Astrocyte (in vitro differentiated cells and primary cell): ENCODE data around the gene KCNC4. TPM values are rescaled to one million over a fixed set of nuclear protein-coding genes. Genes with fewer than 3 reads are reported as not detected.

Experiments
- DNase-seq: peaks from one replicate; pipeline ENCODE4 v3.0.0-alpha.2; 2010; ENCODE audit warnings: low read depth
- FAIRE-seq: peaks from 2 replicates; lab custom pipeline; 2011; peaks lifted over from hg19 to GRCh38; lab: Jason Lieb, UNC
- H2AFZ ChIP-seq: 2 replicates; pipeline ENCODE4 v1.6.0; 2012; ENCODE audit warnings: low read depth, low read length, inconsistent platforms
- H3K27ac ChIP-seq: 2 replicates; pipeline ENCODE4 v1.5.1; 2011; ENCODE audit warnings: low read depth, low read length, inconsistent platforms
- H3K27me3 ChIP-seq: 2 replicates; pipeline ENCODE4 v1.6.0; 2011; ENCODE audit warnings: low read length, inconsistent platforms; ENCODE audit not compliant: insufficient read depth
- H3K36me3 ChIP-seq: 2 replicates; pipeline ENCODE4 v1.5.1; 2011; ENCODE audit warnings: low read length, inconsistent platforms; ENCODE audit not compliant: insufficient read depth
- H3K4me1 ChIP-seq: 2 replicates; pipeline ENCODE4 v1.5.1; 2011; ENCODE audit warnings: low read length, inconsistent platforms; ENCODE audit not compliant: insufficient read depth
- H3K4me2 ChIP-seq: 2 replicates; pipeline ENCODE4 v1.6.0; 2012; ENCODE audit warnings: low read length, inconsistent platforms
- H3K4me3 ChIP-seq: 2 replicates; pipeline ENCODE4 v1.5.1; 2011; ENCODE audit warnings: low read depth, mild to moderate bottlenecking, low read length, inconsistent platforms; ENCODE audit not compliant: insufficient read depth
- H3K79me2 ChIP-seq: 2 replicates; pipeline ENCODE4 v1.6.0; 2012; ENCODE audit warnings: mild to moderate bottlenecking, low read length, inconsistent platforms; ENCODE audit not compliant: insufficient read depth
- H3K9ac ChIP-seq: 2 replicates; pipeline ENCODE4 v1.6.0; 2012; ENCODE audit warnings: mild to moderate bottlenecking, low read length, inconsistent platforms
- H3K9me3 ChIP-seq: 2 replicates; pipeline ENCODE4 v1.5.1; 2012; ENCODE audit warnings: low read depth, mild to moderate bottlenecking, low read length, inconsistent platforms; ENCODE audit not compliant: insufficient read depth
- H4K20me1 ChIP-seq: 2 replicates; pipeline ENCODE4 v1.6.0; 2012; ENCODE audit warnings: low read length, inconsistent platforms; ENCODE audit not compliant: insufficient read depth
- H3K27ac Mint-ChIP-seq: one replicate; pipeline ENCODE4 v1.8.0; 2021; ENCODE audit warnings: mild to moderate bottlenecking, mixed read lengths; ENCODE audit not compliant: unreplicated experiment
- H3K27me3 Mint-ChIP-seq: one replicate; pipeline ENCODE4 v1.8.0; 2021; ENCODE audit warnings: low read depth, mixed read lengths; ENCODE audit not compliant: unreplicated experiment
- H3K36me3 Mint-ChIP-seq: one replicate; pipeline ENCODE4 v1.8.0; 2021; ENCODE audit warnings: low read depth, mixed read lengths; ENCODE audit not compliant: unreplicated experiment
- H3K4me1 Mint-ChIP-seq: one replicate; pipeline ENCODE4 v1.8.0; 2021; ENCODE audit warnings: low read depth, mixed read lengths; ENCODE audit not compliant: unreplicated experiment
- H3K4me3 Mint-ChIP-seq: one replicate; pipeline ENCODE4 v1.8.0; 2021; ENCODE audit warnings: mild to moderate bottlenecking, moderate library complexity, mixed read lengths; ENCODE audit not compliant: unreplicated experiment
- H3K9me3 Mint-ChIP-seq: one replicate; pipeline ENCODE4 v1.8.0; 2021; ENCODE audit warnings: mild to moderate bottlenecking, mixed read lengths; ENCODE audit not compliant: unreplicated experiment
- CTCF ChIP-seq: IDR thresholded peaks from 2 replicates; pipeline ENCODE4 v1.5.1; 2011; ENCODE audit warnings: low read depth, mild to moderate bottlenecking, inconsistent platforms, low read length, moderate library complexity; ENCODE audit not compliant: insufficient read depth
- EZH2 ChIP-seq: IDR thresholded peaks from 2 replicates; pipeline ENCODE4 v1.6.1; 2012; ENCODE audit warnings: mild to moderate bottlenecking, low read length, inconsistent platforms; ENCODE audit not compliant: insufficient read depth
- total RNA-seq: library from RNA; stranded (reverse); gene quantifications from 2 replicates; pipeline ENCODE4 v1.2.1, GENCODE V29; 2021

Gene KCNC4
- total RNA-seq, 1 donor from 2014 or later = 2.6 TPM

GRCh38 chr1:110188035-110188618 lies 22.0 kb upstream of the KCNC4 start:
- Histone ChIP-seq H3K79me2 (no peaks in the 10 kb centered on the region), H3K27me3 (peaks cover 2% of the 10 kb centered on the region), H3K36me3 (no peaks in the 10 kb centered on the region), H3K4me1 (peaks cover 2% of the 10 kb centered on the region), H4K20me1 (no peaks in the 10 kb centered on the region), H3K4me3 (no peak overlapping the region), H2AFZ (no peak overlapping the region), H3K9ac (no peak overlapping the region), H3K9me3 (no peaks in the 10 kb centered on the region), H3K4me2 (peak overlapping the region; percentile 15), H3K27ac (no peak overlapping the region)
- peaks cover 33% of the 10 kb centered on the region for H3K4me1 Mint-ChIP-seq
- H3K4me3 Mint-ChIP-seq = no peak overlapping the region
- H3K9me3 Mint-ChIP-seq = no peaks in the 10 kb centered on the region
- no peak overlapping the region for H3K27ac Mint-ChIP-seq
- FAIRE-seq (no peak), DNase-seq (no peak)
- peaks cover 28% of the 10 kb centered on the region for H3K27me3 Mint-ChIP-seq
- no peak for TF ChIP-seq CTCF
- peaks cover under 1% of the 10 kb centered on the region for H3K36me3 Mint-ChIP-seq

- Histone ChIP-seq H3K36me3 (no peaks in the 10 kb centered on the region), H3K79me2 (no peaks in the 10 kb centered on the region), H3K27me3 (no peaks in the 10 kb centered on the region), H3K9me3 (no peaks in the 10 kb centered on the region), H4K20me1 (no peaks in the 10 kb centered on the region), H3K9ac (no peak overlapping the region), H3K27ac (no peak overlapping the region), H3K4me1 (peaks cover 2% of the 10 kb centered on the region), H3K4me3 (no peak overlapping the region), H3K4me2 (no peak overlapping the region), H2AFZ (no peak overlapping the region)
- Mint-ChIP-seq H3K4me3 (no peak overlapping the region), H3K27ac (peak overlapping the region; percentile 60), H3K27me3 (peaks cover 35% of the 10 kb centered on the region), H3K9me3 (no peaks in the 10 kb centered on the region), H3K4me1 (peaks cover 33% of the 10 kb centered on the region), H3K36me3 (peaks cover 7% of the 10 kb centered on the region)
- no peak for TF ChIP-seq CTCF
- no peak for TF ChIP-seq EZH2
- FAIRE-seq (no peak), DNase-seq (no peak)
Measured at GRCh38 chr1:110189181-110189580, 20.9 kb upstream of the KCNC4 start.

- H3K9me3 Mint-ChIP-seq = no peaks in the 10 kb centered on the region
- H3K27ac ChIP-seq = no peak overlapping the region
- FAIRE-seq = no peak
Measured at GRCh38 chr1:110190282-110190929, 19.7 kb upstream of the KCNC4 start.

More at GRCh38 chr1:110190282-110190929, 19.7 kb upstream of the KCNC4 start:
- Mint-ChIP-seq H3K4me3 (no peak overlapping the region), H3K27ac (no peak overlapping the region), H3K27me3 (peaks cover 34% of the 10 kb centered on the region), H3K36me3 (peaks cover 7% of the 10 kb centered on the region), H3K4me1 (peaks cover 33% of the 10 kb centered on the region)
- H3K79me2 ChIP-seq = no peaks in the 10 kb centered on the region
- H3K4me3 ChIP-seq = no peak overlapping the region
- H3K36me3 ChIP-seq = no peaks in the 10 kb centered on the region
- no peak overlapping the region for H3K9ac ChIP-seq
- H3K4me2 ChIP-seq = no peak overlapping the region
- H3K4me1 ChIP-seq = peaks cover 2% of the 10 kb centered on the region
- H3K27me3 ChIP-seq = no peaks in the 10 kb centered on the region
- no peak for DNase-seq
- H4K20me1 ChIP-seq = no peaks in the 10 kb centered on the region
- TF ChIP-seq EZH2 = no peak
- TF ChIP-seq CTCF = no peak
- no peak overlapping the region for H2AFZ ChIP-seq
- H3K9me3 ChIP-seq = no peaks in the 10 kb centered on the region
